HG02970 (cell line): ENCODE measurements around the gene SDK1.

Experiments used
- ATAC-seq: cut with Tn5 transposase; IDR thresholded peaks from one replicate; pipeline ENCODE4 v1.9.1; 2021; ENCODE audit warnings: mild to moderate bottlenecking, moderate library complexity, moderate number of reproducible peaks; ENCODE audit not compliant: unreplicated experiment, low FRiP score

The SDK1 gene

GRCh38 chr7:3327099-3327498, 26.0 kb downstream of the SDK1 start:
- no peak for ATAC-seq

- no peak for ATAC-seq
Observed at GRCh38 chr7:3327655-3328054, 26.6 kb downstream of the SDK1 start.

GRCh38 chr7:3332308-3332707, 31.3 kb downstream of the SDK1 start:
- ATAC-seq = no peak

- ATAC-seq = no peak
Observed at GRCh38 chr7:3333861-3334260, 32.8 kb downstream of the SDK1 start.

- ATAC-seq = no peak
Observed at GRCh38 chr7:3336042-3336665, 35.1 kb downstream of the SDK1 start.

GRCh38 chr7:3338161-3338560, 37.1 kb downstream of the SDK1 start:
- ATAC-seq = no peak

GRCh38 chr7:3345699-3346481, 44.8 kb downstream of the SDK1 start:
- ATAC-seq = no peak

GRCh38 chr7:3349126-3349525, 48.1 kb downstream of the SDK1 start:
- no peak for ATAC-seq

GRCh38 chr7:3356173-3356572, 55.1 kb downstream of the SDK1 start:
- no peak for ATAC-seq

GRCh38 chr7:3358991-3359390, 57.9 kb downstream of the SDK1 start:
- ATAC-seq = no peak

GRCh38 chr7:3367261-3367660, 66.2 kb downstream of the SDK1 start:
- no peak for ATAC-seq

- no peak for ATAC-seq
Observed at GRCh38 chr7:3370068-3370830, 69.2 kb downstream of the SDK1 start.

- no peak for ATAC-seq
Observed at GRCh38 chr7:3370921-3371320, 69.9 kb downstream of the SDK1 start.

- no peak for ATAC-seq
Observed at GRCh38 chr7:3371601-3372000, 70.5 kb downstream of the SDK1 start.

GRCh38 chr7:3374239-3374638, 73.2 kb downstream of the SDK1 start:
- no peak for ATAC-seq

GRCh38 chr7:3378390-3379150, 77.5 kb downstream of the SDK1 start:
- ATAC-seq = no peak

GRCh38 chr7:3380034-3380433, 79.0 kb downstream of the SDK1 start:
- ATAC-seq = no peak

GRCh38 chr7:3380886-3381685, 80.0 kb downstream of the SDK1 start:
- no peak for ATAC-seq

- ATAC-seq = no peak
Observed at GRCh38 chr7:3386423-3387190, 85.6 kb downstream of the SDK1 start.
